Endothelial cell (in vitro differentiated cells): ENCODE results near the gene PDLIM4. TPM values are rescaled to one million over a fixed set of nuclear protein-coding genes. Genes with fewer than 3 reads are reported as not detected.
A peak's percentile ranks its signal among the peaks of the same experiment; 100 is the strongest.

ENCODE experiments used
- DNase-seq: peaks from one replicate; pipeline ENCODE4 v3.0.0; 2021; ENCODE audit warnings: low spot score
- H3K27ac Mint-ChIP-seq: one replicate; pipeline ENCODE4 v1.8.0; 2021; ENCODE audit warnings: mixed read lengths, inconsistent platforms; ENCODE audit not compliant: unreplicated experiment
- H3K27me3 Mint-ChIP-seq: one replicate; pipeline ENCODE4 v1.8.0; 2021; ENCODE audit warnings: mild to moderate bottlenecking, moderate library complexity, mixed read lengths, inconsistent platforms; ENCODE audit not compliant: unreplicated experiment
- H3K36me3 Mint-ChIP-seq: one replicate; pipeline ENCODE4 v1.8.0; 2021; ENCODE audit warnings: mild to moderate bottlenecking, low read depth, mixed read lengths, inconsistent platforms; ENCODE audit not compliant: unreplicated experiment
- H3K4me1 Mint-ChIP-seq: one replicate; pipeline ENCODE4 v1.8.0; 2021; ENCODE audit warnings: mild to moderate bottlenecking, mixed read lengths, inconsistent platforms; ENCODE audit not compliant: unreplicated experiment
- H3K4me3 Mint-ChIP-seq: one replicate; pipeline ENCODE4 v1.8.0; 2021; ENCODE audit warnings: mild to moderate bottlenecking, mixed read lengths, inconsistent platforms; ENCODE audit not compliant: unreplicated experiment
- H3K9me3 Mint-ChIP-seq: one replicate; pipeline ENCODE4 v1.8.0; 2021; ENCODE audit warnings: mixed read lengths, inconsistent platforms; ENCODE audit not compliant: unreplicated experiment
- total RNA-seq: library from RNA; stranded (reverse); fragmentation: NEBNext Ultra II Directional; extraction: Animal tissue kit (Norgen Biotek cat#: 25700); gene quantifications from one replicate; pipeline ENCODE4 v1.2.1, GENCODE V29; 2021; ENCODE audit not compliant: unreplicated experiment
- TF ChIP-seq, protein P1 (sequence below): fragments of 200-600 bp; sonication (generic); IDR thresholded peaks from one replicate; pipeline ENCODE4 v1.5.0; 2021; ENCODE audit warnings: antibody characterized with exemption; ENCODE audit not compliant: unreplicated experiment

The PDLIM4 gene
- total RNA-seq, 1 donor from 2014 or later, result 8.5 TPM

DNA sequence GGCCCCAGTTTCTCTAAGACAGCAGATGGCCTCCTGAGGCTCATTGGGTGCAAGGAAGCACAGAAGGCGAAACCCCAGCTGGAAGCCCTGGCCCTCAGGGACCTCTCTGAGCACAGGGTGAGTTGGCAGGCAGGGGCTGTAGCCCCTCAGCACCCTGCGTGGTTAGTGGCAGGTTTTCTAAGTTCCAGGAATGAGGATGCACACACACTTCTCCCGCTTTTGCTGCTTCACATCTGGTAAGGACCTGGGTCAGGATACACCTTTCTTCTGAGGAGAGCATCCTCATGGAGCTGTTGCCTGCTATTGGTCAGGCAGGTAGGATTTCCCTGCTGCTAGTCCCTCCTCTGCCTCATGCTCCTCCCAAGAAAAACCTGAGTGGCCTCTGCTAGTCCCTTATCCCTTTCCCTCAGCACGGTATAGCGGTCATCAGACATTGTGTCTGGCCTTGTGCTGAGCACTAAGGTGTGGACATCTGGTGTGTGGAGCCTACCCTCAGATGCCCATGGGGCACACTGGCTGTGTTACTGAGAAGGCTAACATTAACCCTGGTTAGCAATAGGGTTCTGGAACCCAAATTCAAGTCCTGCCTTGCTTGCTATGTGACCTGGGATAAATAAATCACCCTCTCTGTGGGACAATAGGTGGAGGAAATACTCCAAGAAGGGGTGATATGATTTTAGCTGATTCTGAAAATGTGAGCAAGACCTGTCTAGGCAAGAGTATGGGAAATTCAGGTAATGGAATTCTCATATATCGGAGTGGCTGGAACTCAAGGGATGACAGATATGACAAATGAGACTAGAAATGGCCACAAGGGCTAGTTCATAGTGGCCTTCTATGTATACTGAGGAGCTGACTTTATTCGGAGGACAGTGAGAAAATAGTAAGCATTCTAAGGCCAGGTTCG, 38.3 kb downstream of the PDLIM4 start:
- H3K4me3 Mint-ChIP-seq, result peak overlapping the region; percentile 83
- H3K27ac Mint-ChIP-seq, result no peak overlapping the region
- no peak for DNase-seq

DNA sequence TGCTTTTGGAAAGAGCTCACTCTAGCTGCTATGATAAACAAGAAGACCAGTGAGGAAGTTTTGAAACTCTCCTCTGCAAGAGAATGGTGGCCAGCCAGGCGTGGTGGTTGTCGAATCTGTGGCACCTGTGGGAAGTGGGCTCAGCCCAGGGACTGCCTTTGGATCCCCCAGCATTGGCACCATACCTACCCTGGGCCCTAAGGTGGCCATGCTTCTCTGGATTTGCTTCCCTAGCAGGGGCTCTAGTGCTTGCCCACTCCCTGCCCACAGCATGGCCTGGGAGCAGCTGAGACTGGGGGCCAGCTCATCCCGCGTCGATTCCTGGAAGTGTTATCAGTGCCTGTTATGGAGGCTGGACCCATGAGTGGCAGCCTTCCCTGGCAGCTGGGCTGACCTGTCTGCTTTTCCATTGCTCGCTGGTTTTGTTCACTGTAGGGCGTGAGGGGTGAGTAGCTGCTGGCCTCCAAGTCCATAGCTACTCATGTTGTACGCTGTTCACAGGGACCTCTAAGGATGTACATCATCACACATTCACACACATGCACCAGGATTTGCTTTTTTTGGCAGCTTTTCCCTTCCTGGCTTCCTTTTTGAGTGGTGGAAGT, 39.0 kb downstream of the PDLIM4 start:
- DNase-seq, result no peak
- TF ChIP-seq, protein P1, sequence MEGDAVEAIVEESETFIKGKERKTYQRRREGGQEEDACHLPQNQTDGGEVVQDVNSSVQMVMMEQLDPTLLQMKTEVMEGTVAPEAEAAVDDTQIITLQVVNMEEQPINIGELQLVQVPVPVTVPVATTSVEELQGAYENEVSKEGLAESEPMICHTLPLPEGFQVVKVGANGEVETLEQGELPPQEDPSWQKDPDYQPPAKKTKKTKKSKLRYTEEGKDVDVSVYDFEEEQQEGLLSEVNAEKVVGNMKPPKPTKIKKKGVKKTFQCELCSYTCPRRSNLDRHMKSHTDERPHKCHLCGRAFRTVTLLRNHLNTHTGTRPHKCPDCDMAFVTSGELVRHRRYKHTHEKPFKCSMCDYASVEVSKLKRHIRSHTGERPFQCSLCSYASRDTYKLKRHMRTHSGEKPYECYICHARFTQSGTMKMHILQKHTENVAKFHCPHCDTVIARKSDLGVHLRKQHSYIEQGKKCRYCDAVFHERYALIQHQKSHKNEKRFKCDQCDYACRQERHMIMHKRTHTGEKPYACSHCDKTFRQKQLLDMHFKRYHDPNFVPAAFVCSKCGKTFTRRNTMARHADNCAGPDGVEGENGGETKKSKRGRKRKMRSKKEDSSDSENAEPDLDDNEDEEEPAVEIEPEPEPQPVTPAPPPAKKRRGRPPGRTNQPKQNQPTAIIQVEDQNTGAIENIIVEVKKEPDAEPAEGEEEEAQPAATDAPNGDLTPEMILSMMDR, result no peak
- no peak overlapping the region for H3K27ac Mint-ChIP-seq
- H3K9me3 Mint-ChIP-seq, result no peaks in the 10 kb centered on the region
- H3K4me3 Mint-ChIP-seq, result no peak overlapping the region
- peaks cover 6% of the 10 kb centered on the region for H3K4me1 Mint-ChIP-seq
- peaks cover 9% of the 10 kb centered on the region for H3K27me3 Mint-ChIP-seq
- no peaks in the 10 kb centered on the region for H3K36me3 Mint-ChIP-seq

More for the DNA sequence above, 38.3 kb downstream of the PDLIM4 start:
- no peaks in the 10 kb centered on the region for H3K36me3 Mint-ChIP-seq
- H3K9me3 Mint-ChIP-seq, result no peaks in the 10 kb centered on the region
- peaks cover 9% of the 10 kb centered on the region for H3K27me3 Mint-ChIP-seq
- TF ChIP-seq, protein P1, result no peak
- H3K4me1 Mint-ChIP-seq, result peaks cover 6% of the 10 kb centered on the region

DNA sequence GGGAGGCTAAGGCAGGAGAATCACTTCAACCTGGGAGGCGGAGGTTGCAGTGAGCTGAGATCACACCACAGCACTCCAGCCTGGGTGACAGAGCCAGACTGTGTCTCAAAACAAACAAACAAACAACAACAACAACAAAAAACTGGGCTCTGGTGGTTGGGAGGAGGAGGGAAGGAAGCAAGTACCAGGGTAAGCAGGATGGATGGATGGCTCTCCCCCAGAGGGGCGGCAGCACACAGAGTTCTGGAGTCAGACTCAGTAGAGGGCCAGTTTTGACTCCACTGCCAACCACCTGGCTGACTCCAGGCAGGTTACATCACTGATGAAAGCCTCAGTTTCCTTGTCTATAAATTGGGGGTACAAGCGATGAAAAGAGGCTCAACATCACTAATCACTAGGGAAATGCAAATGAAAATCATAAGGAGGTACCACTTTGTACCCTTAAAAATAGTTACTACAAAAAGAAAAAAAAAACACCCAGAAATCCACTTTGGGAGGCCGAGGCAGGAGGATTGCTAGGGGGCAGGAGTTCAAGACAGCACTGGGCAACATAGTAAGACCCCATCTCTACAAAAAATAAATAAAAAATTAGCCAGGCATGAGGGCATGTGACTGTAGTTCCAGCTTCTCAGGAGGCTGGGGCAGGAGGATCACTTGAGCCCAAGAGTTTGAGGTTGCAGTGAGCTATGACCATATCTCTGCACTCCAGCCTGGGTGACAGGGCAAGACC, 39.9 kb downstream of the PDLIM4 start:
- no peak overlapping the region for H3K27ac Mint-ChIP-seq
- TF ChIP-seq, protein P1, result no peak
- H3K4me3 Mint-ChIP-seq, result no peak overlapping the region
- no peaks in the 10 kb centered on the region for H3K36me3 Mint-ChIP-seq
- H3K9me3 Mint-ChIP-seq, result no peaks in the 10 kb centered on the region
- peaks cover 9% of the 10 kb centered on the region for H3K27me3 Mint-ChIP-seq
- peaks cover 6% of the 10 kb centered on the region for H3K4me1 Mint-ChIP-seq
- DNase-seq, result no peak

DNA sequence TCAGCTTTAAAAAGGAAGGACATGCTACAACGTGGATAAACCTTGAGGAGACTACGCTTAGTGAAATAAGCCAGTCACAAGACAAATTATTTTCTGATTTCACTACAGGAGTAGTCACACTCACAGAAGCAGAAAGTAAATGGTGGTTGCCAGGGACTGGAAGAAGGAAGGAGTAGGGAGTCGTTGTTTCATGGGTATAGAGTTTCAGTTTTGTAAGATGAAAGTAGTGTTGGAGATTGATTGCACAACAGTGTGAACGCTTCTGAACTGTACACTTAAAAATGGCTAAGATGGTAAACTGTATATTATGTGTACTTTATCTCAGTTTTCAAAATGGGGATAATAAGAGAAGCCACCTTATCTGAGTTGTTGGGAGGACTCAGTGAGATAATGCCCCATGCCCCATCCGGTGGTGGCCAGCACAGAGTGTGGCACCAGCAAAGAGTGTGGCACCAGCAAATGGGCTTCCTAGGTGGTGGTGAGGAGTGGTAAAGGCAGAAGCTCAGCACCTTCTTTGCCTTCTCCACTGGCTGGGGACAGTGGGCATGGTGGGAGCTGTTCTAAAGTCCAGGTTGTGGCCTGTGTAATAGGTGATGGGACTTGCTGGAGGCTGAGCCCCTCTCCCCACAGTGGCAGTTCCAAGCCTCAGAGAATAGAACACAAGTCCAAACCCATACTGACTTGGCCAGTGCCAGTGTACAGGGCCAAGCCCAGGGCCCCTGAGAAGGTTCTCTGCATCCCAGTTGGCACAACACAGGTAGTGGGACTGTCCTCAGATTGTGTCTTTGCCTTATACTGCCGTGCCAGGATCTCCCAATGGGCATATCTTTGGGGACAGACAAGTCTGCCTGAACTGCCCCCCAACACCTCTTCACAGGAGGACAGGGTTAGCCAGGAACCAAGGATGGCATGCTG, 41.1 kb downstream of the PDLIM4 start:
- no peaks in the 10 kb centered on the region for H3K36me3 Mint-ChIP-seq
- H3K4me3 Mint-ChIP-seq, result no peak overlapping the region
- no peaks in the 10 kb centered on the region for H3K9me3 Mint-ChIP-seq
- no peak for DNase-seq
- peaks cover 9% of the 10 kb centered on the region for H3K27me3 Mint-ChIP-seq
- TF ChIP-seq, protein P1, result no peak
- H3K27ac Mint-ChIP-seq, result peak overlapping the region; percentile 45
- peaks cover 3% of the 10 kb centered on the region for H3K4me1 Mint-ChIP-seq
